Stimulated activated CD8-positive, alpha-beta memory T cell treated with anti-CD3 and anti-CD28 coated beads, Interleukin-15, amount 100 ng/mL, for 1 hour (primary cell): ENCODE data around the gene ZNF562.
"Not testable (repeated sequence)": the region's sequence is repeated elsewhere in the genome, so short reads cannot be mapped to it uniquely, and the experiment has no call there.

Experiments used
- DNase-seq: peaks from one replicate; pipeline ENCODE4 v3.0.0-alpha.2; 2020; ENCODE audit warnings: low read depth

ZNF562 gene

GRCh38 chr19:9674663-9675357 is at the start of gene ZNF562:
TSS of gene ZNF562 (minus strand) at chr19:9675100. CDS start at chr19:9660744, 14,356 bp downstream.
- peak; percentile 66 for DNase-seq

GRCh38 chr19:9724157-9724556 is 49.3 kb upstream of the ZNF562 start:
- no peak for DNase-seq

- no peak for DNase-seq
These were observed 47.0 kb upstream of the ZNF562 start for GRCh38 chr19:9721861-9722260.

- no peak for DNase-seq
These were observed 45.6 kb upstream of the ZNF562 start for GRCh38 chr19:9720541-9720940.

- DNase-seq: no peak
These were observed 36.9 kb upstream of the ZNF562 start for GRCh38 chr19:9711815-9712214.

GRCh38 chr19:9709305-9709704 is 34.4 kb upstream of the ZNF562 start:
- DNase-seq: no peak

- no peak for DNase-seq
These were observed 30.9 kb upstream of the ZNF562 start for GRCh38 chr19:9705836-9706235.

- no peak for DNase-seq
These were observed 27.3 kb upstream of the ZNF562 start for GRCh38 chr19:9702186-9702585.

- no peak for DNase-seq
These were observed 25.5 kb upstream of the ZNF562 start for GRCh38 chr19:9700229-9700981.

GRCh38 chr19:9690301-9690700 is 15.4 kb upstream of the ZNF562 start:
- not testable (repeated sequence) for DNase-seq

- DNase-seq: not testable (repeated sequence)
These were observed 5.1 kb upstream of the ZNF562 start for GRCh38 chr19:9679996-9680395.

GRCh38 chr19:9675358-9675901 is 530 bp upstream of the ZNF562 start:
- not testable (repeated sequence) for DNase-seq

GRCh38 chr19:9673912-9674662 is 813 bp downstream of the ZNF562 start:
- no peak for DNase-seq

GRCh38 chr19:9672893-9673292 is 2.0 kb downstream of the ZNF562 start:
- no peak for DNase-seq

- no peak for DNase-seq
These were observed 3.2 kb downstream of the ZNF562 start for GRCh38 chr19:9671655-9672054.

- no peak for DNase-seq
These were observed 6.4 kb downstream of the ZNF562 start for GRCh38 chr19:9668544-9668943.

- DNase-seq: no peak
These were observed 7.0 kb downstream of the ZNF562 start for GRCh38 chr19:9667898-9668297.

GRCh38 chr19:9658769-9659168 is 16.1 kb downstream of the ZNF562 start:
- DNase-seq: no peak

- not testable (repeated sequence) for DNase-seq
These were observed 21.8 kb downstream of the ZNF562 start for GRCh38 chr19:9653066-9653555.

GRCh38 chr19:9651464-9651863 is 23.4 kb downstream of the ZNF562 start:
- not testable (repeated sequence) for DNase-seq

GRCh38 chr19:9650345-9650744 is 24.6 kb downstream of the ZNF562 start:
- no peak for DNase-seq

- no peak for DNase-seq
These were observed 29.4 kb downstream of the ZNF562 start for GRCh38 chr19:9645472-9645871.
